Measurements from ENCODE around the gene BORCS5. TPM values are rescaled to one million over a fixed set of nuclear protein-coding genes. Genes with fewer than 3 reads are reported as not detected.

Gene BORCS5
- total and polyA plus RNA-seq, 2 of the 4 experiments (the other 2 are of a cell fraction) = 14.4 to 18.3 TPM

DNA sequence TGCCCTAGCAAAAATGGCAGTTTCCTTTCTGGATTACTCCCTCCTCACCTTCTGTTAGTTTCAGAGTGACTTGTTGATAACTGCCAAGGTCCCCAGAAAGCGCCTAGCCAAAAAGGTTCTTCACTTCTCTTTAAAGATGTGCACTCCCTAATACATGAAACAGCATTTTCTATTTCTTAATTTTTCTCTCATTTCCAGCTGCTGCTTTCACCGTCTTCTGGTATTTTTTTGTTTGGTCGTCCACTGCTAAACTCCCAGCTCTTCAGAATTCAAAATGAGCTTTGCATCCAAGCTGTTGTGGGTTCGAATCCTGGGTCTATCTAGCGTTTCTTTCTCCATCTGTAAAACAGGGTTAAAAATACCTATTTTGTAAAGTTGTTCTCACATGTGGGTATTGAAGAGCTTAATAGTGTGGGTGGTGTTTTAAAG, 397 bp upstream of the BORCS5 start:
- peak overlapping the region; percentile 95 for H4K91ac ChIP-seq (ENCODE audit: insufficient read depth, low read depth, low read length)
- H3K27me3 ChIP-seq (ENCODE audit: control insufficient read depth, insufficient read depth, low read length) = no peaks in the 10 kb centered on the region
- no peak for TF ChIP-seq MAFK (IDR thresholded peaks at IDR 0.05; ENCODE audit: low read depth, low read length)
- TF ChIP-seq NFE2L2 (IDR thresholded peaks at IDR 0.05; ENCODE audit: low read depth, low read length) = no peak
- TF ChIP-seq, protein P1, sequence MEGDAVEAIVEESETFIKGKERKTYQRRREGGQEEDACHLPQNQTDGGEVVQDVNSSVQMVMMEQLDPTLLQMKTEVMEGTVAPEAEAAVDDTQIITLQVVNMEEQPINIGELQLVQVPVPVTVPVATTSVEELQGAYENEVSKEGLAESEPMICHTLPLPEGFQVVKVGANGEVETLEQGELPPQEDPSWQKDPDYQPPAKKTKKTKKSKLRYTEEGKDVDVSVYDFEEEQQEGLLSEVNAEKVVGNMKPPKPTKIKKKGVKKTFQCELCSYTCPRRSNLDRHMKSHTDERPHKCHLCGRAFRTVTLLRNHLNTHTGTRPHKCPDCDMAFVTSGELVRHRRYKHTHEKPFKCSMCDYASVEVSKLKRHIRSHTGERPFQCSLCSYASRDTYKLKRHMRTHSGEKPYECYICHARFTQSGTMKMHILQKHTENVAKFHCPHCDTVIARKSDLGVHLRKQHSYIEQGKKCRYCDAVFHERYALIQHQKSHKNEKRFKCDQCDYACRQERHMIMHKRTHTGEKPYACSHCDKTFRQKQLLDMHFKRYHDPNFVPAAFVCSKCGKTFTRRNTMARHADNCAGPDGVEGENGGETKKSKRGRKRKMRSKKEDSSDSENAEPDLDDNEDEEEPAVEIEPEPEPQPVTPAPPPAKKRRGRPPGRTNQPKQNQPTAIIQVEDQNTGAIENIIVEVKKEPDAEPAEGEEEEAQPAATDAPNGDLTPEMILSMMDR (conservative IDR thresholded peaks at IDR 0.05; ENCODE audit: low read depth, low read length) = no peak
- TF ChIP-seq CEBPB (IDR thresholded peaks at IDR 0.05; ENCODE audit: low read depth, low read length) = no peak
- TF ChIP-seq POLR2A (IDR thresholded peaks at IDR 0.05; ENCODE audit: low read depth, low read length) = no peak
- no peak for TF ChIP-seq RCOR1 (IDR thresholded peaks at IDR 0.05; ENCODE audit: insufficient replicate concordance, low read length)
- no peak for TF ChIP-seq BHLHE40 (IDR thresholded peaks at IDR 0.05; ENCODE audit: low read depth, low read length)
- peak overlapping the region; percentile 84; the same call in 1 of the 2 replicates for H3K14ac ChIP-seq (replicated peaks; ENCODE audit: low read depth, low read length)
- intact Hi-C loops (cut with micrococcal nuclease) (no loop called here), dilution Hi-C loops (cut with HindIII; ENCODE audit: low sequenced_read_pairs, unreplicated experiment) (no loop called here), in situ Hi-C loops (cut with MboI; ENCODE audit: low sequenced_read_pairs) (no loop called here)
- H2AFZ ChIP-seq (replicated peaks; ENCODE audit: low read length, poor library complexity) = peak overlapping the region; percentile 98
- H3K4me3 ChIP-seq (ENCODE audit: insufficient read depth, low read depth, low read length) = peak overlapping the region; percentile 74
- no peak overlapping the region; the same call in none of the 2 replicates for H2AK5ac ChIP-seq (ENCODE audit: low read depth, low read length)
- H4K20me1 ChIP-seq (ENCODE audit: insufficient read depth, low read length) = no peaks in the 10 kb centered on the region
- ChIA-PET CTCF (interaction anchor here (0.6 to 1.1 kb wide), 3 partner anchors 20 to 817 kb away, joined by 3 read pairs; no protein-coding TSS in a partner anchor), POLR2A (ENCODE audit: unreplicated experiment) (no interaction called here)
- no TSS peak for BruUV-seq (replicated peaks)
- H3K27ac ChIP-seq (ENCODE audit: insufficient read depth, low read length) = peak overlapping the region; percentile 9; the same call in 1 of the 2 replicates
- H3K9me1 ChIP-seq (ENCODE audit: insufficient read depth, low read length) = peaks cover 3% of the 10 kb centered on the region; the same call in 1 of the 2 replicates
- peak overlapping the region; percentile 35 for H3K56ac ChIP-seq (ENCODE audit: extremely low read depth, insufficient read depth, low read length)
- H3K9ac ChIP-seq (ENCODE audit: low read depth, low read length) = peak overlapping the region; percentile 49
- no peaks in the 10 kb centered on the region; the same call in 1 of the 2 replicates for H3K4me1 ChIP-seq (ENCODE audit: control insufficient read depth, insufficient read depth, low read length)
- H2BK5ac ChIP-seq (ENCODE audit: low read depth, low read length, poor library complexity, severe bottlenecking) = peak overlapping the region; percentile 62
- peaks cover 24 to 34% of the 10 kb centered on the region in 2 experiments for H3K79me1 ChIP-seq (ENCODE audit: low read depth in 1 of 2, low read length in 2 of 2)
- peak overlapping the region; percentile 94 for H3K18ac ChIP-seq (ENCODE audit: low read depth, low read length)
- no CpG with 5 or more reads among the region's 5 CpGs for WGBS, 2 experiments (ENCODE audit: extremely low coverage in 2 of 2, insufficient read length in 1 of 2)
- peak overlapping the region; percentile 85; the same call in 1 of the 2 replicates for H2BK120ac ChIP-seq (ENCODE audit: low read depth, low read length)
- H3K36me3 ChIP-seq (ENCODE audit: control insufficient read depth, insufficient read depth, low read length) = no peaks in the 10 kb centered on the region
- peak overlapping the region; percentile 78 for H3K4ac ChIP-seq (ENCODE audit: low read depth, low read length)
- no peak overlapping the region for H2AK9ac ChIP-seq (replicated peaks; ENCODE audit: low read depth, low read length, poor library complexity)
- H2BK20ac ChIP-seq (ENCODE audit: low read depth, low read length) = peak overlapping the region; percentile 28; the same call in 1 of the 2 replicates
- H4K8ac ChIP-seq (ENCODE audit: low read depth in 2 of 2, low read length in 2 of 2) = peak overlapping the region; percentile 86 to 99
- peak overlapping the region; percentile 54; the same call in 1 of the 2 replicates for H3K23ac ChIP-seq (ENCODE audit: low read depth, low read length)
- H2BK15ac ChIP-seq (ENCODE audit: low read depth, low read length) = peak overlapping the region; percentile 85
- peak overlapping the region; percentile 99 for H4K5ac ChIP-seq (ENCODE audit: low read depth, low read length)
- peak overlapping the region; percentile 93 for H3K4me2 ChIP-seq (ENCODE audit: low read depth, low read length)
- no peaks in the 10 kb centered on the region for H3K9me3 ChIP-seq (ENCODE audit: control insufficient read depth, insufficient read depth, low read length)
- DNase-seq (no peak), ATAC-seq (ENCODE audit: low read depth) (no peak)

Data from IMR-90 (cell line).